ENCODE results near the gene OAF. TPM values are rescaled to one million over a fixed set of nuclear protein-coding genes. Genes with fewer than 3 reads are reported as not detected.
"Not testable (repeated sequence)": the region's sequence is repeated elsewhere in the genome, so short reads cannot be mapped to it uniquely, and the experiment has no call there.

The OAF gene
- total RNA-seq, 1 experiment from 2014 or later: 11.6 TPM

- Histone ChIP-seq H3K27me3 (ENCODE audit: control insufficient read depth, insufficient read depth, low read length) (peaks cover 14% of the 10 kb centered on the region), H3K4me3 (ENCODE audit: insufficient read depth, low read depth, low read length) (no peak overlapping the region), H3K36me3 (replicated peaks; ENCODE audit: control insufficient read depth, insufficient read depth, low read length) (no peaks in the 10 kb centered on the region)
- DNase-seq: no peak
These were observed 33.9 kb downstream of the OAF start for GRCh38 chr11:120244476-120245365.

- no peak for DNase-seq
- Histone ChIP-seq H3K27me3 (ENCODE audit: control insufficient read depth, insufficient read depth, low read length) (peaks cover 12% of the 10 kb centered on the region), H3K36me3 (replicated peaks; ENCODE audit: control insufficient read depth, insufficient read depth, low read length) (no peaks in the 10 kb centered on the region), H3K4me3 (ENCODE audit: insufficient read depth, low read depth, low read length) (no peak overlapping the region)
These were observed 34.6 kb downstream of the OAF start for GRCh38 chr11:120245434-120245833.

GRCh38 chr11:120248551-120249278, 37.9 kb downstream of the OAF start:
- peaks cover 2% of the 10 kb centered on the region; the same call in 1 of the 2 replicates for H3K27me3 ChIP-seq (ENCODE audit: control insufficient read depth, insufficient read depth, low read length)
- H3K4me3 ChIP-seq (ENCODE audit: insufficient read depth, low read depth, low read length): no peak overlapping the region
- DNase-seq: no peak
- no peaks in the 10 kb centered on the region for H3K36me3 ChIP-seq (replicated peaks; ENCODE audit: control insufficient read depth, insufficient read depth, low read length)

- peaks cover 2% of the 10 kb centered on the region; the same call in 1 of the 2 replicates for H3K27me3 ChIP-seq (ENCODE audit: control insufficient read depth, insufficient read depth, low read length)
- DNase-seq: no peak
These were observed 38.7 kb downstream of the OAF start for GRCh38 chr11:120249279-120250262.

GRCh38 chr11:120253377-120253776, 42.5 kb downstream of the OAF start:
- not testable (repeated sequence) for DNase-seq

More at GRCh38 chr11:120249279-120250262, 38.7 kb downstream of the OAF start:
- H3K36me3 ChIP-seq (replicated peaks; ENCODE audit: control insufficient read depth, insufficient read depth, low read length): no peaks in the 10 kb centered on the region
- H3K4me3 ChIP-seq (ENCODE audit: insufficient read depth, low read depth, low read length): no peak overlapping the region

GRCh38 chr11:120254788-120255518, 44.1 kb downstream of the OAF start:
- no peaks in the 10 kb centered on the region for H3K36me3 ChIP-seq (replicated peaks; ENCODE audit: control insufficient read depth, insufficient read depth, low read length)
- H3K27me3 ChIP-seq (ENCODE audit: control insufficient read depth, insufficient read depth, low read length): peaks cover 10% of the 10 kb centered on the region
- peak; percentile 90 for DNase-seq
- peak overlapping the region; percentile 40; the same call in 1 of the 2 replicates for H3K4me3 ChIP-seq (ENCODE audit: insufficient read depth, low read depth, low read length)

More at GRCh38 chr11:120253377-120253776, 42.5 kb downstream of the OAF start:
- not testable (repeated sequence) for H3K36me3 ChIP-seq (replicated peaks; ENCODE audit: control insufficient read depth, insufficient read depth, low read length); H3K4me3 ChIP-seq (ENCODE audit: insufficient read depth, low read depth, low read length)
- peaks cover 13% of the 10 kb centered on the region for H3K27me3 ChIP-seq (ENCODE audit: control insufficient read depth, insufficient read depth, low read length)

- no peaks in the 10 kb centered on the region for H3K36me3 ChIP-seq (replicated peaks; ENCODE audit: control insufficient read depth, insufficient read depth, low read length)
- H3K27me3 ChIP-seq (ENCODE audit: control insufficient read depth, insufficient read depth, low read length): peaks cover 10% of the 10 kb centered on the region
- peak overlapping the region; percentile 40 for H3K4me3 ChIP-seq (ENCODE audit: insufficient read depth, low read depth, low read length)
- DNase-seq: no peak
These were observed 44.7 kb downstream of the OAF start for GRCh38 chr11:120255519-120255866.

GRCh38 chr11:120256178-120256577, 45.3 kb downstream of the OAF start:
- Histone ChIP-seq H3K4me3 (ENCODE audit: insufficient read depth, low read depth, low read length) (no peak overlapping the region), H3K27me3 (ENCODE audit: control insufficient read depth, insufficient read depth, low read length) (peaks cover 10% of the 10 kb centered on the region), H3K36me3 (replicated peaks; ENCODE audit: control insufficient read depth, insufficient read depth, low read length) (no peaks in the 10 kb centered on the region)
- no peak for DNase-seq

GRCh38 chr11:120256779-120257178, 45.9 kb downstream of the OAF start:
- H3K4me3 ChIP-seq (ENCODE audit: insufficient read depth, low read depth, low read length): no peak overlapping the region
- no peak for DNase-seq
- peaks cover 10% of the 10 kb centered on the region for H3K27me3 ChIP-seq (ENCODE audit: control insufficient read depth, insufficient read depth, low read length)
- H3K36me3 ChIP-seq (replicated peaks; ENCODE audit: control insufficient read depth, insufficient read depth, low read length): no peaks in the 10 kb centered on the region

GRCh38 chr11:120257346-120257745, 46.5 kb downstream of the OAF start:
- H3K4me3 ChIP-seq (ENCODE audit: insufficient read depth, low read depth, low read length): no peak overlapping the region
- no peak for DNase-seq
- no peaks in the 10 kb centered on the region for H3K36me3 ChIP-seq (replicated peaks; ENCODE audit: control insufficient read depth, insufficient read depth, low read length)
- H3K27me3 ChIP-seq (ENCODE audit: control insufficient read depth, insufficient read depth, low read length): peaks cover 10% of the 10 kb centered on the region

GRCh38 chr11:120258661-120259060, 47.8 kb downstream of the OAF start:
- no peaks in the 10 kb centered on the region for H3K36me3 ChIP-seq (replicated peaks; ENCODE audit: control insufficient read depth, insufficient read depth, low read length)
- H3K4me3 ChIP-seq (ENCODE audit: insufficient read depth, low read depth, low read length): no peak overlapping the region
- peaks cover 10% of the 10 kb centered on the region for H3K27me3 ChIP-seq (ENCODE audit: control insufficient read depth, insufficient read depth, low read length)
- no peak for DNase-seq

GRCh38 chr11:120259241-120259640, 48.4 kb downstream of the OAF start:
- H3K36me3 ChIP-seq (replicated peaks; ENCODE audit: control insufficient read depth, insufficient read depth, low read length): no peaks in the 10 kb centered on the region
- no peak overlapping the region for H3K4me3 ChIP-seq (ENCODE audit: insufficient read depth, low read depth, low read length)
- peaks cover 10% of the 10 kb centered on the region for H3K27me3 ChIP-seq (ENCODE audit: control insufficient read depth, insufficient read depth, low read length)
- DNase-seq: no peak

GRCh38 chr11:120259988-120260565, 49.2 kb downstream of the OAF start:
- no peaks in the 10 kb centered on the region for H3K36me3 ChIP-seq (replicated peaks; ENCODE audit: control insufficient read depth, insufficient read depth, low read length)
- peaks cover 10% of the 10 kb centered on the region for H3K27me3 ChIP-seq (ENCODE audit: control insufficient read depth, insufficient read depth, low read length)
- DNase-seq: no peak

More at GRCh38 chr11:120259988-120260565, 49.2 kb downstream of the OAF start:
- no peak overlapping the region for H3K4me3 ChIP-seq (ENCODE audit: insufficient read depth, low read depth, low read length)

Measured in H7 (cell line).